ENCODE data around the gene BANF2.

GRCh38 chr20:17730071-17730470, 30.3 kb downstream of the BANF2 start:
- no peak for TF ChIP-seq ATF3 (IDR thresholded peaks at IDR 0.05; ENCODE audit: insufficient read depth, low read depth, low read length)
- no peak for TF ChIP-seq EGR1 (IDR thresholded peaks at IDR 0.05; ENCODE audit: borderline replicate concordance, low read depth, low read length)
- TF ChIP-seq POLR2A (IDR thresholded peaks at IDR 0.05; ENCODE audit: control extremely low read depth in 1 of 2, low read depth in 2 of 2, low read length in 2 of 2) = no peak
- no peak for TF ChIP-seq KDM5A (IDR thresholded peaks at IDR 0.05; ENCODE audit: low read length)
- TF ChIP-seq, protein P1, sequence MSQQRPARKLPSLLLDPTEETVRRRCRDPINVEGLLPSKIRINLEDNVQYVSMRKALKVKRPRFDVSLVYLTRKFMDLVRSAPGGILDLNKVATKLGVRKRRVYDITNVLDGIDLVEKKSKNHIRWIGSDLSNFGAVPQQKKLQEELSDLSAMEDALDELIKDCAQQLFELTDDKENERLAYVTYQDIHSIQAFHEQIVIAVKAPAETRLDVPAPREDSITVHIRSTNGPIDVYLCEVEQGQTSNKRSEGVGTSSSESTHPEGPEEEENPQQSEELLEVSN (IDR thresholded peaks at IDR 0.05) = no peak
- TF ChIP-seq CTCF (IDR thresholded peaks at IDR 0.05; ENCODE audit: control extremely low read depth in 1 of 3, insufficient read depth in 1 of 3, low read depth in 1 of 3, low read length in 3 of 3) = no peak
- no peak for TF ChIP-seq SP1 (IDR thresholded peaks at IDR 0.05; ENCODE audit: low read depth, low read length)
- TF ChIP-seq RXRA (IDR thresholded peaks at IDR 0.05; ENCODE audit: insufficient read depth, low read depth, low read length) = no peak
- no peak for TF ChIP-seq ZNF274 (IDR thresholded peaks at IDR 0.05; ENCODE audit: borderline replicate concordance, extremely low read depth, low read length)
- TF ChIP-seq SAP30 (IDR thresholded peaks at IDR 0.05; ENCODE audit: insufficient read depth, insufficient replicate concordance, low read length) = no peak
- no peak for TF ChIP-seq EZH2 (IDR thresholded peaks at IDR 0.05; ENCODE audit: low read depth, low read length, severe bottlenecking)
- TF ChIP-seq TAF7 (optimal IDR thresholded peaks at IDR 0.05; ENCODE audit: borderline replicate concordance, low read depth, low read length) = no peak
- TF ChIP-seq CREB1 (IDR thresholded peaks at IDR 0.05) = no peak
